ENCODE measurements around the gene PLCZ1.
"Not testable (repeated sequence)": the region's sequence is repeated elsewhere in the genome, so short reads cannot be mapped to it uniquely, and the experiment has no call there.

The PLCZ1 gene

GRCh38 chr12:18737819-18738218, at the start of gene PLCZ1, which contains the start of gene CAPZA3:
Gene PLCZ1, minus strand, starts transcription at chr12:18738012. Its CDS starts 641 bp downstream, at chr12:18737371.
Gene CAPZA3, plus strand, starts transcription at chr12:18738119. Its CDS starts 150 bp downstream, at chr12:18738269.
- FAIRE-seq (no peak), DNase-seq (ENCODE audit: insufficient read length, low spot score) (no peak)

- DNase-seq (ENCODE audit: insufficient read length, low spot score): not testable (repeated sequence)
Observed at GRCh38 chr12:18785465-18785864, 47.7 kb upstream of the PLCZ1 start.

GRCh38 chr12:18782827-18783226, 45.0 kb upstream of the PLCZ1 start:
- DNase-seq (ENCODE audit: insufficient read length, low spot score): no peak

More at GRCh38 chr12:18785465-18785864, 47.7 kb upstream of the PLCZ1 start:
- not testable (repeated sequence) for FAIRE-seq

GRCh38 chr12:18766479-18766878, 28.7 kb upstream of the PLCZ1 start:
- not testable (repeated sequence) for FAIRE-seq; DNase-seq (ENCODE audit: insufficient read length, low spot score)

More at GRCh38 chr12:18782827-18783226, 45.0 kb upstream of the PLCZ1 start:
- FAIRE-seq: no peak

- no peak for DNase-seq (ENCODE audit: insufficient read length, low spot score)
- no peak for FAIRE-seq
Observed at GRCh38 chr12:18755341-18755740, 17.5 kb upstream of the PLCZ1 start.

- DNase-seq (ENCODE audit: insufficient read length, low spot score) (no peak), FAIRE-seq (no peak)
Observed at GRCh38 chr12:18754124-18754707, 16.4 kb upstream of the PLCZ1 start.

- DNase-seq (ENCODE audit: insufficient read length, low spot score) (no peak), FAIRE-seq (no peak)
Observed at GRCh38 chr12:18753481-18754123, 15.8 kb upstream of the PLCZ1 start.

GRCh38 chr12:18752947-18753346, 15.1 kb upstream of the PLCZ1 start:
- DNase-seq (ENCODE audit: insufficient read length, low spot score) (no peak), FAIRE-seq (no peak)

- DNase-seq (ENCODE audit: insufficient read length, low spot score) (no peak), FAIRE-seq (no peak)
Observed at GRCh38 chr12:18752280-18752920, 14.6 kb upstream of the PLCZ1 start.

- DNase-seq (ENCODE audit: insufficient read length, low spot score) (no peak), FAIRE-seq (no peak)
Observed at GRCh38 chr12:18751866-18752265, 14.1 kb upstream of the PLCZ1 start.

GRCh38 chr12:18750085-18750484, 12.3 kb upstream of the PLCZ1 start:
- DNase-seq (ENCODE audit: insufficient read length, low spot score) (no peak), FAIRE-seq (no peak)

- FAIRE-seq (no peak), DNase-seq (ENCODE audit: insufficient read length, low spot score) (no peak)
Observed at GRCh38 chr12:18749386-18749957, 11.7 kb upstream of the PLCZ1 start.

GRCh38 chr12:18747895-18748294, 10.1 kb upstream of the PLCZ1 start:
- DNase-seq (ENCODE audit: insufficient read length, low spot score) (peak; percentile 27), FAIRE-seq (no peak)

GRCh38 chr12:18731156-18731555, 6.7 kb downstream of the PLCZ1 start:
- DNase-seq (ENCODE audit: insufficient read length, low spot score) (no peak), FAIRE-seq (no peak)

- no peak for FAIRE-seq
- peak; percentile 28 for DNase-seq (ENCODE audit: insufficient read length, low spot score)
Observed at GRCh38 chr12:18723752-18724151, 14.1 kb downstream of the PLCZ1 start.

GRCh38 chr12:18721452-18721851, 16.4 kb downstream of the PLCZ1 start:
- FAIRE-seq (no peak), DNase-seq (ENCODE audit: insufficient read length, low spot score) (no peak)

- FAIRE-seq (no peak), DNase-seq (ENCODE audit: insufficient read length, low spot score) (no peak)
Observed at GRCh38 chr12:18720690-18721089, 17.1 kb downstream of the PLCZ1 start.

- DNase-seq (ENCODE audit: insufficient read length, low spot score) (no peak), FAIRE-seq (no peak)
Observed at GRCh38 chr12:18719922-18720510, 17.8 kb downstream of the PLCZ1 start.

- DNase-seq (ENCODE audit: insufficient read length, low spot score): no peak
Observed at GRCh38 chr12:18718462-18718861, 19.4 kb downstream of the PLCZ1 start.

GRCh38 chr12:18716236-18716635, 21.6 kb downstream of the PLCZ1 start:
- DNase-seq (ENCODE audit: insufficient read length, low spot score): no peak
- no peak for FAIRE-seq

More at GRCh38 chr12:18718462-18718861, 19.4 kb downstream of the PLCZ1 start:
- no peak for FAIRE-seq

GRCh38 chr12:18706798-18707197, 31.0 kb downstream of the PLCZ1 start:
- FAIRE-seq (no peak), DNase-seq (ENCODE audit: insufficient read length, low spot score) (no peak)

All from HTR-8/SVneo (cell line).